ENCODE measurements around the gene RAP1GAP.
"Not testable (repeated sequence)": the region's sequence is repeated elsewhere in the genome, so short reads cannot be mapped to it uniquely, and the experiment has no call there.

Gene RAP1GAP

GRCh38 chr1:21641967-21642739, 27.0 kb downstream of the RAP1GAP start:
- no peak for DNase-seq

GRCh38 chr1:21641537-21641936, 27.6 kb downstream of the RAP1GAP start:
- no peak for DNase-seq

GRCh38 chr1:21641076-21641475, 28.1 kb downstream of the RAP1GAP start:
- DNase-seq, result no peak

- DNase-seq, result no peak
These were observed 28.5 kb downstream of the RAP1GAP start for GRCh38 chr1:21640653-21641052.

GRCh38 chr1:21639594-21640041, 29.5 kb downstream of the RAP1GAP start:
- DNase-seq, result no peak

GRCh38 chr1:21638531-21639341, 30.4 kb downstream of the RAP1GAP start:
- no peak for DNase-seq

GRCh38 chr1:21637514-21637913, 31.6 kb downstream of the RAP1GAP start:
- no peak for DNase-seq

- no peak for DNase-seq
These were observed 33.1 kb downstream of the RAP1GAP start for GRCh38 chr1:21636029-21636428.

GRCh38 chr1:21634806-21635535, 34.2 kb downstream of the RAP1GAP start:
- DNase-seq, result no peak

- no peak for DNase-seq
These were observed 35.0 kb downstream of the RAP1GAP start for GRCh38 chr1:21633992-21634805.

- no peak for DNase-seq
These were observed 35.9 kb downstream of the RAP1GAP start for GRCh38 chr1:21633141-21633755.

GRCh38 chr1:21631944-21632887, 36.9 kb downstream of the RAP1GAP start:
- DNase-seq, result no peak

- not testable (repeated sequence) for DNase-seq
These were observed 37.6 kb downstream of the RAP1GAP start for GRCh38 chr1:21631590-21631943.

GRCh38 chr1:21630571-21631343, 38.4 kb downstream of the RAP1GAP start:
- DNase-seq, result no peak

- no peak for DNase-seq
These were observed 39.2 kb downstream of the RAP1GAP start for GRCh38 chr1:21629971-21630370.

GRCh38 chr1:21628798-21629393, 40.3 kb downstream of the RAP1GAP start:
- no peak for DNase-seq

GRCh38 chr1:21626921-21627339, 42.2 kb downstream of the RAP1GAP start:
- no peak for DNase-seq

GRCh38 chr1:21625390-21626190, 43.6 kb downstream of the RAP1GAP start:
- no peak for DNase-seq

Data from activated effector memory CD4-positive, alpha-beta T cell treated with Interleukin-2 at 50 U/mL for 16 hours (primary cell).